Measurements from ENCODE around the gene XXYLT1. TPM values are rescaled to one million over a fixed set of nuclear protein-coding genes. Genes with fewer than 3 reads are reported as not detected.

The XXYLT1 gene
- total and polyA plus RNA-seq, 2 of the 8 experiments (the other 6 are each of a cell fraction or from before 2014, with no cell fraction given), result 18.9 to 23.8 TPM

DNA sequence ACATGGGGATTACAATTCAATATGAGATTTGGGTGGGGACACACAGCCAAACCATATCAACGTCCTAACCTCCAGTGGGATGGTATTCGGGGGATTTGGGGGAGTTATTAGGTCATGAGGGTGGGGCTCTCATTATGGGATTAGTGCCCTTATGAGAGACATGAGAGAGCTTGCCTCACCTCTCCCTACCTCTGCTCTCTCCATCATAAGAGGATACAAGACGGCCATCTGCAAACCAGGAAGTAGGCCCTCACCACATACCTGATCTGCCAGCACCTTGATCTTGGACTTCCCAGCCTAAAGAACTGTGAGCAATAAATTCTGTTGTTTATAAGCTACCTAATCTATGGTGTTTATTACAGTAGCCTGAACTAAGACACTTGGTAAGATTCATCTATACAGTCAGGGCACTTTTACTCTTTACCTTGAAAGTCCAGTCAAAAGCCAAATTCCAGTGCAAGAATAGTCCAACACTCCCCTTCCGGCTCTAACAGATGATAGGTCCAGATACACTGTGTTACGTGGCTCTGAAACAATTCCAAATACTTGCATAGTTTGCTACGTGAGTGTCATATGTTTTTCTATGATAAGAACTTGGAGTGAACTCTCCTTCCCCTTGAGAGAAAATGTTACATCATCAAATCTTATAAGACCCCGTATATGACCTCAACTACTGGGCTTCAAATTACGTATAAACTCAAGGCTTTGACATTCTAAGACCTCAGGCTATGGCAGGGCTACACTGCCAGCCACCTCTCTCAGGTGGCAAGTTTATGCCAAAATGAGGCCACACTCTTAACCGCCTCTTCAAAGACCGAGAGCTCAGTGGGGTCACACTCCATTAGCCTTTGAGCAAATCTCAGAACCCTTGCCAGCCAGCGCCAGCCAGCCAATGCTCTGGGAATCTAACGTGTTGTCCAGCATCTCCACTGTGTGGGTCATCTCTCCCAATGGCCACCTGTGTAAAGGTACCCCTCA, 129.9 kb downstream of the XXYLT1 start (continued):
- TF ChIP-seq CTBP2 (IDR thresholded peaks at IDR 0.05; ENCODE audit: borderline replicate concordance, insufficient read depth, insufficient read length, low read length), result no peak
- TF ChIP-seq CBX8 (IDR thresholded peaks at IDR 0.05; ENCODE audit: borderline replicate concordance, low read depth, low read length), result no peak
- TF ChIP-seq PHF8 (conservative IDR thresholded peaks at IDR 0.05; ENCODE audit: low read depth, low read length), result no peak
- no peak for TF ChIP-seq GABPA (IDR thresholded peaks at IDR 0.05; ENCODE audit: borderline replicate concordance, insufficient read depth, low read length)
- TF ChIP-seq ZNF274 (IDR thresholded peaks at IDR 0.05; ENCODE audit: borderline replicate concordance, extremely low read depth, low read length), result no peak
- TF ChIP-seq JUND (IDR thresholded peaks at IDR 0.05; ENCODE audit: low read length), result no peak
- TF ChIP-seq NANOG (IDR thresholded peaks at IDR 0.05; ENCODE audit: insufficient read depth, low read depth, low read length, poor library complexity, severe bottlenecking), result no peak
